Choroid plexus epithelial cell (primary cell): ENCODE data around the gene SMC4.

Source experiments
- DNase-seq: peaks from one replicate; pipeline ENCODE4 v3.0.0-alpha.2; 2010; ENCODE audit warnings: low read depth
- H3K4me3 ChIP-seq: 2 replicates; pipeline ENCODE4 v1.5.1; 2011; ENCODE audit warnings: low read depth, mild to moderate bottlenecking, control low read depth, low read length, moderate library complexity
- TF ChIP-seq, protein P1 (sequence below): conservative IDR thresholded peaks from 2 replicates; pipeline ENCODE4 v1.5.1; 2011; ENCODE audit warnings: low read depth, mild to moderate bottlenecking, control low read depth, inconsistent platforms, low read length, moderate library complexity

SMC4 gene

DNA sequence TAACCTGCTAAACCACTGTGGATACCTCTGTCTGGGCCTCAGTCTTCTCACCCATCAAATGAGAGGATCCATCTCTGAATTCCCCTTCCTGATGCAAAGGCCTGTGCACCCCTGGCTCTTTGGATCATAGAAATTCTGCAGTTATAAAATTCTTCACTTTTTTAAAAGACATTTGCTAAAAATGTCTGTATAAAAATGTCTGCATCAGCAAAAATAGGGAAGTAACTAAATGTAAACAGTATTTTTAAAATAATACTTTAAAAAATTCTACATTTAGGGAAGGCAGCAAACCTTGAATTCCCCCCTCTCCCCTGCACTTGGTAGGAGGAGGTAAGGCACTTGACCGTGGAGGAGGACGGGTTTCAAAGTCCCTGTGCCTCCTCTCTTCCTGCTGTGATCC is 75.7 kb downstream of the SMC4 start:
- no peak for DNase-seq
- TF ChIP-seq, protein P1, sequence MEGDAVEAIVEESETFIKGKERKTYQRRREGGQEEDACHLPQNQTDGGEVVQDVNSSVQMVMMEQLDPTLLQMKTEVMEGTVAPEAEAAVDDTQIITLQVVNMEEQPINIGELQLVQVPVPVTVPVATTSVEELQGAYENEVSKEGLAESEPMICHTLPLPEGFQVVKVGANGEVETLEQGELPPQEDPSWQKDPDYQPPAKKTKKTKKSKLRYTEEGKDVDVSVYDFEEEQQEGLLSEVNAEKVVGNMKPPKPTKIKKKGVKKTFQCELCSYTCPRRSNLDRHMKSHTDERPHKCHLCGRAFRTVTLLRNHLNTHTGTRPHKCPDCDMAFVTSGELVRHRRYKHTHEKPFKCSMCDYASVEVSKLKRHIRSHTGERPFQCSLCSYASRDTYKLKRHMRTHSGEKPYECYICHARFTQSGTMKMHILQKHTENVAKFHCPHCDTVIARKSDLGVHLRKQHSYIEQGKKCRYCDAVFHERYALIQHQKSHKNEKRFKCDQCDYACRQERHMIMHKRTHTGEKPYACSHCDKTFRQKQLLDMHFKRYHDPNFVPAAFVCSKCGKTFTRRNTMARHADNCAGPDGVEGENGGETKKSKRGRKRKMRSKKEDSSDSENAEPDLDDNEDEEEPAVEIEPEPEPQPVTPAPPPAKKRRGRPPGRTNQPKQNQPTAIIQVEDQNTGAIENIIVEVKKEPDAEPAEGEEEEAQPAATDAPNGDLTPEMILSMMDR, result no peak
- no peak overlapping the region for H3K4me3 ChIP-seq

DNA sequence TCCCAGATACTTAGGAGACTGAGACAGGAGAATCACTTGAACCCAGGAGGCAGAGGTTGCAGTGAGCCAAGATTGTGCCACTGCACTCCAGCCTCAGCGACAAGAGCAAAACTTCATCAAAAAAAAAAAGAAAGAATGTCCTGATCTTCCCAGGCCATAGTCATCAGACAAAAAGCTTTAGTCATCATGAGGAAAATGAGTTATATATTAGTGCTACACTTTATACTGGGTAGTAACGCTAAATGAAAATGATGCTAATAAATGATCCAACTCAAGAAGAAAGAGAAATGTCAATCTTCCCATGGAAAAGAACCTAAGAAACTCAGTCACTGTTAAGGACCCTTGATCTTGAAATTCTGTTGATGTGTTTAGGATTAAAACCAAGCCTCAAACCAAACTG is 76.4 kb downstream of the SMC4 start:
- TF ChIP-seq, protein P1, result no peak
- DNase-seq, result no peak
- H3K4me3 ChIP-seq, result no peak overlapping the region

DNA sequence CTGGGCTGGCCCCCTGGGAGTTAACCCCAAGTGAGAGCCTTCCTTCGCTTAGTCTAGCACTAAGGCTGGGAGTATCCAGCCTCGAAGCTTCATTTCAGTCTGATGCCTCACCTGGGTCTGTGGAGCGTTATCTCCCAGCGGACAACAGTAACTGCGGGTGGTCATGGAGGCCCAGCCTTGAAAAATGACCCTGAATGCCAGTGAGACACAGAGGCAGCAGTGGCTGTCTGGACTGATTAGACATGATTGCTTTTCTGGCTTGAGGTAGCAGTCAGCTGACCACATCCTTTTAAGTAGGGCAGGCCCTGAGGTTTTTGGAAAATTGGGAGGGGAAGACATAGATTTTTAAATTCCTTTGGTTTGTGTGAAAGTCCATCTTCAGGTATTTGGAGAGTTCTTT is 78.3 kb downstream of the SMC4 start:
- no peak overlapping the region for H3K4me3 ChIP-seq
- TF ChIP-seq, protein P1, result no peak
- peak; percentile 35 for DNase-seq

DNA sequence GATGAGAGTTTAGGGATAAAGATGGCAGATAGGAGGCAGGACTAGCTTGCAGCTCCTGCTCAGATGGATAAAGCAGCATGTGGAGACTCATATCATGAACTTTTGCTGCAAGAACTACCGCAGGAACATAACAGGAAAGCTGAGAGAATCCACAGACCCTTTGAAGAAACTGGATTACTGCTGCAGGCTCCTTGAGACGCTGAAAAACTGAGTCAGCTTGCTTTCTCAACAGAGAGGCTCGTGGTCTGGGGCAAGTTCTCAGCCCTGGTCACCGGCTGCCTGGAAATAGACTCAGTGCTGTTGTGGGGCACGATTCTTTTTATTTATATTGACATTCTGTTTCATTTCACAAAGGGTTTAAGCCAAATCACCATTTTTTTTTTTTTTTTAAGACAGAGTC is 78.9 kb downstream of the SMC4 start:
- peak; percentile 83 for DNase-seq
- TF ChIP-seq, protein P1, result peak; percentile 13

DNA sequence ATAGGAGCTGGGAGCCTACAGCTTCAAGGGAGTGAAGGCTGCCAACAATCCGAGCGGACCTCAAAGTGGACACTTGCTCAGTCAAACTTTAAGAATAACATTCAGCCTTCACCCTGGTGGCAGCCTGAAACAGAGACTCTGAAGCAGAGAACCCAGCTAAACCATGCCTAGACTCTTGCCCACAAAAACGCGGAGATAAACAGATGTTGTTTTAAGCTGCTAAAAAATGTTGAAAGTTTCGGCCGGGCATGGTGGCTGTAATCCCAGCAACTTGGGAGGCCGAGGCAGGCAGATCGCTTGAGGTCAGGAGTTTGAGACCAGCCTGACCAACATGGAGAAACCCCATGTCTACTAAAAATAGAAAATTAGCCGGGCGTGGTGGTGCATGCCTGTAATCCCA is 79.9 kb downstream of the SMC4 start:
- no peak overlapping the region for H3K4me3 ChIP-seq
- TF ChIP-seq, protein P1, result no peak
- DNase-seq, result no peak

More for the DNA sequence above, 78.9 kb downstream of the SMC4 start:
- H3K4me3 ChIP-seq, result no peak overlapping the region

GRCh38 chr3:160480931-160481330 is 81.5 kb downstream of the SMC4 start:
- TF ChIP-seq, protein P1, result no peak
- DNase-seq, result no peak
- H3K4me3 ChIP-seq, result no peak overlapping the region

DNA sequence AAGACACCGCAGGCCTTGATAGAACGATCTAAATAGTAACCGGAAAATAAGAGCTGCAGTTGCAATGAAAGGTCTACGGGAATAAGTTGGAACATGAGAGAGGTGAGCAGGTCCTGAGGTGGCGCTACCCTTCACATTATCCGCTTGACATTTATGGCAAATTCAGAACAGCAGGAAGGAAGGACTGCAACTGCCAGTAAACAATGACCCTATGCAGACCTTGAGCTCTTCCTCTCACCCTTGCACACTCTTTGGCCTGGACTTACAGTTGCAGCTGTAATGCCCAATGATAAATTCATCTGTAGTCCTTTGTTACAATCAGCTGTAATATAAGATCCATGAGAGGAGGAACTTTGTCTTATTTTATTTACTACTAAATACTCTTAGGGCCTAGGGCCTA is 82.4 kb downstream of the SMC4 start:
- no peak for DNase-seq
- TF ChIP-seq, protein P1, result no peak
- H3K4me3 ChIP-seq, result no peak overlapping the region
